SJCRH30 (cell line): ENCODE results near the gene AASS. TPM values are rescaled to one million over a fixed set of nuclear protein-coding genes. Genes with fewer than 3 reads are reported as not detected.

Source experiments
- DNase-seq, 2 experiments: peaks; one replicate each; pipeline ENCODE4 v3.0.0-alpha.2; 2015 to 2020
- H3K27ac ChIP-seq: fragments of 250-450 bp; sonication (Bioruptor Pico); 2 replicates; pipeline ENCODE4 v1.5.1; 2020; ENCODE audit warnings: mild to moderate bottlenecking, moderate library complexity
- H3K27me3 ChIP-seq: fragments of 250-450 bp; sonication (Bioruptor Pico); 2 replicates; pipeline ENCODE4 v1.5.1; 2020; ENCODE audit warnings: mild to moderate bottlenecking, moderate library complexity
- H3K36me3 ChIP-seq: fragments of 250-450 bp; sonication (Bioruptor Pico); 2 replicates; pipeline ENCODE4 v1.5.1; 2020; ENCODE audit warnings: mild to moderate bottlenecking, moderate library complexity
- H3K4me1 ChIP-seq: fragments of 250-450 bp; sonication (Bioruptor Pico); 2 replicates; pipeline ENCODE4 v1.5.1; 2020; ENCODE audit warnings: mild to moderate bottlenecking, moderate library complexity
- H3K4me3 ChIP-seq: fragments of 250-450 bp; sonication (Bioruptor Pico); 2 replicates; pipeline ENCODE4 v1.5.1; 2020; ENCODE audit warnings: mild to moderate bottlenecking, moderate library complexity
- H3K9me3 ChIP-seq: fragments of 250-450 bp; sonication (Bioruptor Pico); replicated peaks from 2 replicates; pipeline ENCODE4 v1.5.1; 2020; ENCODE audit warnings: mild to moderate bottlenecking, moderate library complexity
- total RNA-seq: library from RNA; depleted of rRNA; stranded (reverse); fragments of >200 nt; shearing (Covaris generic); gene quantifications from 2 replicates; pipeline ENCODE4 v1.2.3, GENCODE V29; 2014

AASS gene
- total RNA-seq, 1 experiment from 2014 or later = 50.4 TPM

DNA sequence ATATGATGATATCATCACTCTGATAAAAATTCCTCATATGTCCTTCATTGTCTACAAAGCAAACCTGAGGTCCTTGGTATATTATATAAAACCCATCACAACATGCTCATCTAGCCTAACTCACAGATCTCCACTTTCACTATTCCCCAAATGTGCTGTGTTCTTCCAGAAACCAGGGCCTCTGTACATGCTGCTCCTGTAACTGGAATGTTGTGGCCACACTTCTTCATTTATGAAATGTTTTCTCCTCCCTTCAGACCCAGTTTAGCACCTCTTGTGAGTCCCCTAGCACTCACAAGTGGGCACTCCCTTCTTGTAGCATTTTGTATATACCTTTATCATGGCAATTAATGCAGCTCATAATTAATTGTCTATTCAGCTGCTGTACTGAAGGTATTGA, 61.9 kb downstream of the AASS start:
- H3K9me3 ChIP-seq = no peaks in the 10 kb centered on the region
- H3K27ac ChIP-seq = no peak overlapping the region
- no peaks in the 10 kb centered on the region for H3K4me1 ChIP-seq
- no peak for DNase-seq
- no peaks in the 10 kb centered on the region for H3K27me3 ChIP-seq
- peaks cover 16% of the 10 kb centered on the region for H3K36me3 ChIP-seq
- H3K4me3 ChIP-seq = no peak overlapping the region

DNA sequence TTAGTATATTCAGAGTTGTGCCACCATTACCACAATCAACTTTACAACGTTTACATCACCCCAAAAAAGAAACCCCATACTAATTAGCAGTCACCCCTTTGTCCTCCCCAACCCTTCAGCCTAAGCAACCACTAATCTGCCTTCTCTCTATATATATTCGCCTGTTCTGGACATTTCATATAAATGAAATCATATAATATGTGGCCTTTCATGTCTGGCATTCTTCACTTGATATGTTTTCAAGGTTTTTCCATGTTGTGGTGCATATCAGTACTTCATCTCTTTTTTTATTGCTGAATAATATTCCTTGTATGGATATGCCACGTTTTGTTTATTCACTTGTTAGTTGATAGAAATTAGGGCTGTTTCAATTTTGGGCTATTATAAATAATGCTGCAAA, 70.4 kb downstream of the AASS start:
- H3K27ac ChIP-seq = no peak overlapping the region
- H3K27me3 ChIP-seq = no peaks in the 10 kb centered on the region
- DNase-seq = no peak
- no peaks in the 10 kb centered on the region; the same call in 1 of the 2 replicates for H3K9me3 ChIP-seq
- peaks cover 27% of the 10 kb centered on the region for H3K36me3 ChIP-seq
- no peak overlapping the region for H3K4me3 ChIP-seq
- no peaks in the 10 kb centered on the region for H3K4me1 ChIP-seq

DNA sequence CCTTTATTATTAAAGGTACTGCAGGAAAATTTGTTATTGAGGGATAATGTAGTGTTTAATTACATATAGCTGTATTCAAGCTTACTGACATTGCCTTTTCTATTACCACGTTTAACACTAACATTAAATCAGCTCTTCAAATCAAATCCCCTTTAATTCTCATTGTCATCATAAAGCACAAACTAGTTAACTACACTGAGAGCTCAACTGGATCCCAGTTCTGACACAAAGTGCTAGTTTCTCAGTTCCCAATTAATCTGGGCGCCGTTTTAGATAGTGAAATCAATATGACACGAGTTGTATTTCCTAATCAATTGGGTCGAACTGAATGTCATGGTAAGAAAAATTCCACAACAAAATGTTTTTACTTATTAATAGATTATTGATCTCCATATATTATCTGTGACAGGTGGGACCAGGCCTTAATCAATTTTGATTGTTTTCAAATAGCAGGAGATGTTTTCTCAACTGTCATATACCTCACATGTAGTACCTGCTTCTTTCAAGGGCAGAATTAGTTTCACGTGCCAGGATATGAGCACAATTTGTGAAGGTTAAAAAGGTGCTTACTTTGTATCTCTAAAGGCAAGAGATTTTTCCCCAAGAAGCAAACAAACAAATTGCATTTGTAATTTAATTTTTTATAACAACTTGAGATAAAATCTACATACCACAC, 71.0 kb downstream of the AASS start:
- Histone ChIP-seq H3K4me3 (no peak overlapping the region), H3K4me1 (no peaks in the 10 kb centered on the region), H3K27me3 (no peaks in the 10 kb centered on the region), H3K9me3 (no peaks in the 10 kb centered on the region; the same call in 1 of the 2 replicates), H3K36me3 (peaks cover 27% of the 10 kb centered on the region), H3K27ac (no peak overlapping the region)
- DNase-seq = no peak

DNA sequence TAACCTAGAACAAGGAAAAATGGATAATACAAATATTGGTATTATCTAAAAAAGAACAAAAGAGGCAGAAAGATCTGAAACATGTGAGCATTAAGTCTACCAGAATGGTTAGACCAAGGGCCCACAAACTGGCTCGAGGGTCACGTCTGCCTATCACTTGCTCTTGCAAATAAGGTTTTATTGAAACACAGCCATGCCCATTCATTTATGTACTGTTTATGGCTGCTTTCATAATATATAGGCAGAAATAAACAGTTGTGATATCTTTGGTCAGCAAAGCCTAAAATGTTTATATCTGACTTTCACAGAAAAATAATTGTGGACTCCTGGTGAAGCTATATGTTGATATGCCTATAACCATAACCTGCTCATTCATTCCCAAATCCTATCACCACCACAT, 71.8 kb downstream of the AASS start:
- peaks cover 23% of the 10 kb centered on the region for H3K36me3 ChIP-seq

DNA sequence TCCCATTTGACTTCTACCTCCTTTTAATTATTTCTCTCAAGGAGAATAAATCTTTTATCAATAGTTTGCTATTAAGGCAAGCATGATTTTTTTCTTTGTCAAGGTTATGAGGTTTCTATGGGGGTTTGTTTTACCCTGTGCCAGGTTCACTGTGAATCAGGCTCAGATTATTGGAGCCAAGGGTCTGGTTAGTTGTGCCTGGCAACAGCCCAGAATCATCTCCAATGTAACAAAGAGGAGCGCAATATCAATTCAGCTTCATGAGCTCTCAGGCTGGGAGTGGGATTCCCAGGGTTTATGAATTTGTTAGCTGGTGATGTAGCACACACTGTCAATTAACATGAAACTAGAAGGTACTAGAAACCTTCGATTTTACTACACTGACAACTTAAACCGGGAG, 73.2 kb downstream of the AASS start:
- no peak for DNase-seq
- Histone ChIP-seq H3K4me1 (no peaks in the 10 kb centered on the region), H3K36me3 (peaks cover 16% of the 10 kb centered on the region), H3K4me3 (no peak overlapping the region), H3K27me3 (no peaks in the 10 kb centered on the region; the same call in 1 of the 2 replicates), H3K9me3 (no peaks in the 10 kb centered on the region; the same call in 1 of the 2 replicates), H3K27ac (no peak overlapping the region)

More for the DNA sequence above, 71.8 kb downstream of the AASS start:
- Histone ChIP-seq H3K4me3 (no peak overlapping the region), H3K27me3 (no peaks in the 10 kb centered on the region), H3K4me1 (no peaks in the 10 kb centered on the region), H3K27ac (no peak overlapping the region), H3K9me3 (no peaks in the 10 kb centered on the region; the same call in 1 of the 2 replicates)
- no peak for DNase-seq

DNA sequence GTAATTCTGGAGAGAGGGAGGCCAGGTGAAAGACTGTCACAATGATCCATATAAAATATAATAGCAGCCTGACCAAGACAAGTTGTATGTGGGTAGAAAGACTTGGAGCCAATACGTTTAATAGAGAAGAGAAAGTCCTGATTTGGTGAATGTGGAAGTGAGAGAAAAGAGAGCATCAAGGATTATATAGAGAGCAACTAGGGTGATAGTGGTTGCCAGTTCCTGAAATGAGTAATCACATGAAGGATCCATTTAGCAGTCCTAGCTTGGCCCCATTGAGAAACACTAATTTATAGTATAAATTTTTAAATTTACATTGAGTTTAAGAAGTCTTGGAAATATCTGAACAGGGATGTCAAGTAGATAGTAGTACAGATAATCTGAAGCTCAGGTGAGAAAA, 74.0 kb downstream of the AASS start:
- no peak overlapping the region for H3K27ac ChIP-seq
- no peaks in the 10 kb centered on the region; the same call in 1 of the 2 replicates for H3K9me3 ChIP-seq
- no peak for DNase-seq
- peaks cover 9% of the 10 kb centered on the region for H3K36me3 ChIP-seq
- H3K4me3 ChIP-seq = no peak overlapping the region
- H3K4me1 ChIP-seq = no peaks in the 10 kb centered on the region
- H3K27me3 ChIP-seq = no peaks in the 10 kb centered on the region; the same call in 1 of the 2 replicates

DNA sequence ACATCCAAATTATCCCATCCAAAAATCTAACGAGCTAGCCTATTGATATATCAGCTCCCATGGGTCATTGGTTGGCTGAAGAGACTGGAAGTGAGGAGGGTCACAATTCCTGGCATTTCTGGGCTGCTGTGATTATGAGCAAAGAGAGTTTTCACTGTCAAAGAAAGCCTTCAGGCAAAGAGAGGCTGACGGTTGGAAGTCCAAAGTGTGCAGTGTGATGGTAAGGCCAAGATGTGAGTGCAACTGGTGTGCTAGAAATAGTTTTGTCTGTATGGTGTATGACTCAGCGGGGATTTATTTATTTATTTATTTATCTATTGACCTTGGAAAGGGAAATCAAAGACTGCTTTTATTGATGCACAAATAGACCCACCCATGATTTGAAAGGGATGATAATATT, 75.0 kb downstream of the AASS start:
- H3K4me1 ChIP-seq = no peaks in the 10 kb centered on the region
- no peaks in the 10 kb centered on the region; the same call in 1 of the 2 replicates for H3K9me3 ChIP-seq
- no peaks in the 10 kb centered on the region; the same call in 1 of the 2 replicates for H3K27me3 ChIP-seq
- H3K27ac ChIP-seq = no peak overlapping the region
- DNase-seq = no peak
- peaks cover 3% of the 10 kb centered on the region for H3K36me3 ChIP-seq
- no peak overlapping the region for H3K4me3 ChIP-seq

DNA sequence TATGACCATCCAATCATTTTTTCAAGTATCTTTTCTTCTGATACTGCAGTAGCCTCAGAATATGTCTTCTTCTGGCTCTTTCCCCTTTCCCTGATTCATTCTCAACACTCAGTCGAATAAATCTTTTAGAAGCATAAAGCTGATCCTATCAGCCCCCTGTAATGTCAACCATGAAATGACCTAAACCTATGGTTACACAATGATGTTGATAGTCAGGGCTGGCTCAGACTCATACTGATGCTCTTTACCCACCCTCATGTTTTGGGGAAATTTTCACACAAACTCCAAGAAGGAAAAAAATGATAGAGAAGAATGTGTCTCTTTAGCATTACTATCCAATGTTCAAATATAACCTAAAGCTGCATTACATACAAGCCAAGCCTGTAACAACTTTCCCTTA, 76.0 kb downstream of the AASS start:
- Histone ChIP-seq H3K4me3 (no peak overlapping the region), H3K36me3 (no peaks in the 10 kb centered on the region), H3K27me3 (no peaks in the 10 kb centered on the region; the same call in 1 of the 2 replicates), H3K4me1 (no peaks in the 10 kb centered on the region), H3K27ac (no peak overlapping the region), H3K9me3 (no peaks in the 10 kb centered on the region; the same call in 1 of the 2 replicates)
- DNase-seq = no peak

DNA sequence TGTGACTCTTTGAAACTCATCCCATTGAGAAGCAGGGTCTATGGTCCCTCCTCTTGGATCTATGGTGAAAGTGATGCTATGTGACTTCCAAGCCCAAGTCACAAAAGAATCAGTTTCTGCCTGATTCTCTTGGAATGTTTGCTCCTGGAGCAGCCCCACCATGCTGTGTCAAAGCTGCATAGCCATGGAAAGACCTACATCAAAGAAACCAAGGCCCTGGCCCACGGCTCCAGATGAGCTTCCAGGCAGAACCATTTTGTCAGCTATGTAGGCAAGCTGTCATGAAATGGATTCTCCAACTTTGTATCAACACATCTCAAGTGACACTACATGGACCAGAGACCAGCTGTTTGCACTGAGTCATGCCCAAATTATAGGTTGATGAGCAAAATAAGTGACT, 77.0 kb downstream of the AASS start:
- peak in 1 of 2 experiments; percentile 23 for DNase-seq
- H3K9me3 ChIP-seq = no peaks in the 10 kb centered on the region; the same call in 1 of the 2 replicates
- H3K27ac ChIP-seq = no peak overlapping the region
- H3K4me1 ChIP-seq = no peaks in the 10 kb centered on the region
- H3K4me3 ChIP-seq = no peak overlapping the region
- H3K36me3 ChIP-seq = no peaks in the 10 kb centered on the region
- no peaks in the 10 kb centered on the region; the same call in 1 of the 2 replicates for H3K27me3 ChIP-seq

DNA sequence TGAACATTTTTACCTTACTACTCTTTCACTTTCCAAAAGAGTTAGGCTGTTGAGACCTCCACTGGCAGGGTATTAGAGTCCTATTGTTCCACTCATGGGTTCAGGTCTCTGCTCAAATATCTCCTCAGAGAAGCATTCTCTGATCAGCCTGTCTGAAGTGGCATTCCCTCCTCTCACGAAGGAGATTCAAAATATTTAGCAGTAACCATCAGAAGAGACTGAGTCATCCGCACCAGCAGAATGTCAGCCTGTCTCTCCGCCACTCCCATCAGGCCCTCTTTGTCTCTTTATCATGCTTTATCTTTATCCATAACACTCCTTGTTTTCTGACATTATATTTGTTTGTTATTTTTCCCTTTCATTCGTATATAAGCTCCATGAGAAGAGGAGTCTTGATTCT, 79.1 kb downstream of the AASS start:
- no peaks in the 10 kb centered on the region for H3K4me1 ChIP-seq
- H3K27ac ChIP-seq = no peak overlapping the region
- H3K4me3 ChIP-seq = no peak overlapping the region
- H3K9me3 ChIP-seq = no peaks in the 10 kb centered on the region
- DNase-seq = no peak
- H3K27me3 ChIP-seq = no peaks in the 10 kb centered on the region; the same call in 1 of the 2 replicates
- no peaks in the 10 kb centered on the region for H3K36me3 ChIP-seq

DNA sequence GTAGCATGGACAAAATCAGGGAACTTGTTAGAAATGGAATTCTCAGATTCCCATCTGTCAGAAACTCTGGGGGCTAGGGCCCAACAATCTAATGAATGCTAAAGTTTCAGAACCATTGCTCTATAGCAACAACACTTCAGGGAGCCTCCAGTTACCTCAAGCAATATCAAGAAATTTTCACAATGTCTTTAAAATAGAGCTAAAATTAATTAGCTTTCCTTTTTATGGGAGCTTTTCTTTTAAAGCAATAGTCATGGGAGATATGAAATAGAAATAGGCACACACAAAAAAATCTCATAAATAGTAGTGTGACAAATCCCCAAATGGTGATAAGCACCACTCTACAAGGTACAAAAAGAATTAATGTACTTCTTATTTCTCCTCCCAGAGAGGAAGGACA, 80.9 kb downstream of the AASS start:
- no peak overlapping the region for H3K27ac ChIP-seq
- H3K9me3 ChIP-seq = no peaks in the 10 kb centered on the region
- H3K27me3 ChIP-seq = no peaks in the 10 kb centered on the region; the same call in 1 of the 2 replicates
- DNase-seq = no peak
- no peaks in the 10 kb centered on the region for H3K36me3 ChIP-seq
- H3K4me3 ChIP-seq = no peak overlapping the region
- H3K4me1 ChIP-seq = no peaks in the 10 kb centered on the region

DNA sequence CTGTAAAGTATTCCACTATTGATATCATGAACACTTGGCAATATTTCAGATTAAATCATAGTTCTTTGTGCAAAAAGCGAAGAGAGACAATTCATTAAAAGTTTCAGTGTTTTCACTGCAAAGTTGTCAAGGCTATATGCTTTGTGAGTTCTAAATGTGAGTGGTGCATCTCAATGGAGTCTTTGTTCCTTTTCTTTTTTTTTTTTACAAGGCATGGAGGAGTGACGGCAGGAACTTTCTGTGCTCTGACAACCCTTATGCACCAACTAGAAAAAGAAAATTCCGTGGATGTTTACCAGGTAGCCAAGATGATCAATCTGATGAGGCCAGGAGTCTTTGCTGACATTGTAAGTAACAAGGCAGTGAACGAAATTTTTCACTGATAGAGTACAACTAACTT, 84.5 kb downstream of the AASS start:
- no peak overlapping the region for H3K27ac ChIP-seq
- no peaks in the 10 kb centered on the region for H3K9me3 ChIP-seq
- no peaks in the 10 kb centered on the region for H3K4me1 ChIP-seq

DNA sequence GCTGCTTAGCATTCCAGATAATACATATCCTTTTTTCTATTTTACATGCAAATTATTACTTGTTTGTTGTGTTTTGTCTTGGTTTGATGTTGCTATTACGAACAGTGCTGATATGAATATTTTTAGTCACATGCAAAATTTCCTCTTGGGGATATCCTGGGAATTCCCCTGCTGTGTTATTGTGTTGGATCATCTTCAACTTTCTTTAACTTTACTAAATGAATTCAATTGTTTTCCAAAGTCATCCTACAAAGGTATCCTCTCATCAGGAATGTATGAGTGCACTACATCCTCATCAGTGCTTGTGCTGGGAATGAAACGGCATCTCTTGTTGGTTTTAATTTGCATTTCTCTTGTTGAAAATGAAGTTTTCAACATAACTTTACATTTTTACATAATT, 87.1 kb downstream of the AASS start:
- H3K36me3 ChIP-seq = no peaks in the 10 kb centered on the region
- no peak overlapping the region for H3K4me3 ChIP-seq
- H3K4me1 ChIP-seq = no peaks in the 10 kb centered on the region
- DNase-seq = no peak
- no peaks in the 10 kb centered on the region for H3K27me3 ChIP-seq
- H3K9me3 ChIP-seq = no peaks in the 10 kb centered on the region
- no peak overlapping the region for H3K27ac ChIP-seq

More for the DNA sequence above, 84.5 kb downstream of the AASS start:
- no peak for DNase-seq
- Histone ChIP-seq H3K27me3 (no peaks in the 10 kb centered on the region), H3K36me3 (no peaks in the 10 kb centered on the region), H3K4me3 (no peak overlapping the region)

DNA sequence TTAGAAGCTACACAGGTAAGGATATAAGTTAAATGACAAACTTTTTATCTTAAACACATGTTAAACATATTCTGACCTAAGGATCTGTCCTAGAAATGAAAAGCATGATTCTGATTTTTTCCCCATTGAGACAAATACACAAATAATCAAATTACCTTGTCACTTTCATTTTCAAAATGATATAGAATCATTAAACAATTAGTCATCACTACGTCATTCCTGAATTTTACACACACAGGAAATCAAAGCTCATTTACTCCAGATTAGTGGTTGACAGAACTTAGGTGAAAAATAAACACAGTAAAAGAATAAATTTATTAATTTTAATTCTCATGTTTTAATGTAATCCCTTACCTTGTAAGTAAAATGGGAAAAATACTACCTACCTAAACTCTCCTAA, 89.0 kb downstream of the AASS start:
- Histone ChIP-seq H3K9me3 (no peaks in the 10 kb centered on the region), H3K27me3 (no peaks in the 10 kb centered on the region), H3K27ac (no peak overlapping the region), H3K4me3 (no peak overlapping the region), H3K36me3 (no peaks in the 10 kb centered on the region), H3K4me1 (no peaks in the 10 kb centered on the region)
- DNase-seq = no peak

DNA sequence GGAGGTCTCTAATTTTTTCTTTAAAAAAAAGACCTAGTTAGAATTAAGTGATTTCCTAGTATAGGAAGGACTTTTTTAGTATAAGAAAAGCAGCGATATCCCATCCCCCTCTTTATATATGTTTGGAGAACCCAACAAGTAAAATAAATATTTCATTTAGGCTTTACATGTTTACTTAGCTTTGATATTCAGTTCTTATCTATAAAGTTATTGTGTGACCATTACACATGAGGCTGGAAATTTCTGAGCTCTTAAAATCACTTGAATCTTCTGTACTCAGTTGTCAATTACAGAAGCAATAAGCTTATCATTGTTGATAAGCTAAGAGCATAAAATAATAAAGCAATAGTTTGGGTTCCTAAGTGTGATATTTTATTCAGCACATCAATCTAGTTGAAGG, 89.7 kb downstream of the AASS start:
- DNase-seq = no peak
- Histone ChIP-seq H3K27me3 (no peaks in the 10 kb centered on the region), H3K36me3 (no peaks in the 10 kb centered on the region; the same call in 1 of the 2 replicates), H3K4me3 (no peak overlapping the region), H3K9me3 (no peaks in the 10 kb centered on the region), H3K4me1 (no peaks in the 10 kb centered on the region), H3K27ac (no peak overlapping the region)

DNA sequence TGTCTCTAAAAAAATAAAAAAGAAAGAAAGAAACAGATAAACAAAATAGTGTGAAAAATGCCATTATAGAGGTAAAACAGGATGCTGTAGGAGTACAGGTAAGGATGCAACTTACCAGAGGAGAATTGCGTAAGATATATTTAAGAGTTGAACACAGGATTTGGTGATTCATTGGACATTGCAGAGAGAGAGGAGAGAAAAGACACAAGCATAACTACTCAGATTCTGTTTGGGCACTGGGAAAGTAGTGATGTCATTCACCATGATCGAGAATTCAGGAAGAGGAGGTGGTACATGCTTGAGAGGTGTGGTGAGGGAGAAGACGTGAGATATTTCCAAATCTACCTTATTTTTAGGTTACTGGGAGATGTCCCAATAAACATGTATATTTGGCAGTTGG, 97.6 kb downstream of the AASS start:
- Histone ChIP-seq H3K27ac (no peak overlapping the region), H3K27me3 (no peaks in the 10 kb centered on the region), H3K4me3 (no peak overlapping the region), H3K9me3 (no peaks in the 10 kb centered on the region), H3K36me3 (no peaks in the 10 kb centered on the region; the same call in 1 of the 2 replicates), H3K4me1 (no peaks in the 10 kb centered on the region)
- DNase-seq = no peak
